Hepatocyte (in vitro differentiated cells): Measurements from ENCODE around the gene ELMOD3. TPM values are rescaled to one million over a fixed set of nuclear protein-coding genes. Genes with fewer than 3 reads are reported as not detected.
"Not testable (repeated sequence)": the region's sequence is repeated elsewhere in the genome, so short reads cannot be mapped to it uniquely, and the experiment has no call there.

Source experiments
- DNase-seq: peaks from one replicate; pipeline ENCODE4 v3.0.0-alpha.2; 2016; ENCODE audit warnings: low spot score
- H2AFZ ChIP-seq: fragments of 200-600 bp; sonication (generic); 2 replicates; pipeline ENCODE4 v1.6.0; 2016; ENCODE audit warnings: antibody characterized with exemption, mild to moderate bottlenecking
- H3K27ac ChIP-seq: fragments of 200-600 bp; sonication (generic); 2 replicates; pipeline ENCODE4 v1.5.1; 2016; ENCODE audit warnings: mild to moderate bottlenecking
- H3K27me3 ChIP-seq: fragments of 200-600 bp; sonication (generic); 2 replicates; pipeline ENCODE4 v1.6.1; 2016
- H3K36me3 ChIP-seq: fragments of 200-600 bp; sonication (generic); replicated peaks from 2 replicates; pipeline ENCODE4 v1.5.1; 2016; ENCODE audit warnings: low read depth; ENCODE audit not compliant: insufficient read depth
- H3K4me1 ChIP-seq: fragments of 200-600 bp; sonication (generic); 2 replicates; pipeline ENCODE4 v1.5.1; 2016; ENCODE audit warnings: mild to moderate bottlenecking, moderate library complexity; ENCODE audit not compliant: insufficient read depth
- H3K4me2 ChIP-seq: fragments of 200-600 bp; sonication (generic); 2 replicates; pipeline ENCODE4 v1.6.0; 2016
- H3K4me3 ChIP-seq: fragments of 200-600 bp; sonication (generic); 2 replicates; pipeline ENCODE4 v1.5.1; 2016; ENCODE audit warnings: mild to moderate bottlenecking
- H3K79me2 ChIP-seq: fragments of 200-600 bp; sonication (generic); 2 replicates; pipeline ENCODE4 v1.6.0; 2017; ENCODE audit warnings: mild to moderate bottlenecking
- H3K9me2 ChIP-seq: fragments of 200-600 bp; sonication (generic); replicated peaks from 2 replicates; pipeline ENCODE4 v1.6.0; 2017; ENCODE audit warnings: mild to moderate bottlenecking; ENCODE audit not compliant: insufficient read depth
- H3K9me3 ChIP-seq: fragments of 200-600 bp; sonication (generic); 2 replicates; pipeline ENCODE4 v1.5.1; 2016; ENCODE audit warnings: low read depth, mild to moderate bottlenecking
- H4K20me1 ChIP-seq: fragments of 200-600 bp; sonication (generic); 2 replicates; pipeline ENCODE4 v1.6.0; 2016; ENCODE audit warnings: mild to moderate bottlenecking; ENCODE audit not compliant: insufficient read depth, poor library complexity, severe bottlenecking
- CTCF ChIP-seq: fragments of 200-600 bp; sonication (generic); IDR thresholded peaks from 2 replicates; pipeline ENCODE4 v1.5.1; 2016; ENCODE audit warnings: antibody characterized with exemption, mild to moderate bottlenecking; ENCODE audit not compliant: poor library complexity
- EZH2 ChIP-seq: fragments of 200-600 bp; sonication (generic); IDR thresholded peaks from 2 replicates; pipeline ENCODE4 v1.6.1; 2016; ENCODE audit warnings: antibody characterized with exemption, mild to moderate bottlenecking, borderline replicate concordance
- EZH2phosphoT487 ChIP-seq: fragments of 200-600 bp; sonication (generic); IDR thresholded peaks from one replicate; pipeline ENCODE4 v1.6.1; 2018; ENCODE audit warnings: antibody characterized with exemption, mild to moderate bottlenecking, low read depth, moderate library complexity; ENCODE audit not compliant: unreplicated experiment, severe bottlenecking
- WGBS: methylation state at CpG from one replicate; pipeline ENCODE4 v1.1.6; 2016; ENCODE audit warnings: low lambda C conversion rate; ENCODE audit errors: missing lambda C conversion rate; 5-methylcytosine and 5-hydroxymethylcytosine counted together
- polyA plus RNA-seq: library from polyadenylated mRNA; unstranded; fragments of >200 nt; fragmentation: Nextera tagmentation; extraction: Ambion mirVana; gene quantifications from 2 replicates; pipeline ENCODE4 v1.2.1, GENCODE V29; 2016
- small RNA-seq: library from RNA; depleted of rRNA; stranded (forward); fragments of <200 nt; gene quantifications from one replicate; pipeline ENCODE3, GENCODE V24; 2014
- total RNA-seq: library from RNA; depleted of rRNA; stranded (reverse); fragments of >200 nt; gene quantifications from 2 replicates; pipeline ENCODE4 v1.2.3, GENCODE V29; 2014

The ELMOD3 gene
- total and polyA plus RNA-seq, 2 experiments from 2014 or later = 18.1 to 25.1 TPM

GRCh38 chr2:85439025-85439472, 84.5 kb downstream of the ELMOD3 start:
- Histone ChIP-seq H3K4me3 (no peak overlapping the region), H3K9me2 (no peaks in the 10 kb centered on the region), H3K36me3 (no peaks in the 10 kb centered on the region), H3K27ac (peak overlapping the region; percentile 99), H3K4me2 (peak overlapping the region; percentile 89), H3K79me2 (no peaks in the 10 kb centered on the region), H3K27me3 (no peaks in the 10 kb centered on the region), H4K20me1 (no peaks in the 10 kb centered on the region), H3K9me3 (no peaks in the 10 kb centered on the region), H2AFZ (no peak overlapping the region), H3K4me1 (peaks cover 24% of the 10 kb centered on the region)
- TF ChIP-seq EZH2phosphoT487 = no peak
- TF ChIP-seq CTCF = no peak
- no peak for TF ChIP-seq EZH2
- no peak for DNase-seq
- WGBS = 85% methylated on average over 6 of the region's 6 CpGs

- not testable (repeated sequence) for H3K27me3 ChIP-seq, H3K9me3 ChIP-seq, DNase-seq, H3K4me2 ChIP-seq, H3K27ac ChIP-seq, H3K9me2 ChIP-seq, H2AFZ ChIP-seq, H4K20me1 ChIP-seq, H3K4me3 ChIP-seq, H3K79me2 ChIP-seq, H3K36me3 ChIP-seq
- 93% methylated on average over 9 of the region's 9 CpGs for WGBS
- peaks cover 21% of the 10 kb centered on the region for H3K4me1 ChIP-seq
These were observed 85.0 kb downstream of the ELMOD3 start for GRCh38 chr2:85439569-85439968.

GRCh38 chr2:85439986-85440385, 85.4 kb downstream of the ELMOD3 start:
- TF ChIP-seq CTCF (no peak), EZH2phosphoT487 (no peak), EZH2 (no peak)
- Histone ChIP-seq H3K79me2 (no peaks in the 10 kb centered on the region), H3K27ac (no peak overlapping the region), H3K36me3 (no peaks in the 10 kb centered on the region), H3K9me2 (no peaks in the 10 kb centered on the region), H3K27me3 (no peaks in the 10 kb centered on the region), H2AFZ (no peak overlapping the region), H3K4me2 (no peak overlapping the region), H3K4me3 (no peak overlapping the region), H4K20me1 (no peaks in the 10 kb centered on the region), H3K4me1 (peaks cover 23% of the 10 kb centered on the region), H3K9me3 (no peaks in the 10 kb centered on the region)
- WGBS = 92% methylated on average over 7 of the region's 7 CpGs
- DNase-seq = no peak

GRCh38 chr2:85440729-85441128, 86.2 kb downstream of the ELMOD3 start:
- WGBS = 95% methylated on average over 5 of the region's 5 CpGs
- Histone ChIP-seq H4K20me1 (no peaks in the 10 kb centered on the region), H3K4me1 (peaks cover 28% of the 10 kb centered on the region), H2AFZ (no peak overlapping the region), H3K9me3 (no peaks in the 10 kb centered on the region), H3K4me3 (no peak overlapping the region), H3K27ac (no peak overlapping the region), H3K79me2 (no peaks in the 10 kb centered on the region), H3K9me2 (no peaks in the 10 kb centered on the region), H3K36me3 (no peaks in the 10 kb centered on the region), H3K27me3 (no peaks in the 10 kb centered on the region), H3K4me2 (no peak overlapping the region)
- no peak for DNase-seq
- no peak for TF ChIP-seq CTCF
- TF ChIP-seq EZH2phosphoT487 = no peak
- TF ChIP-seq EZH2 = no peak

Small RNA genes lying within 50 kb of the gene (small RNA-seq; reads per million reads assigned to genes)
- not detected for gene AC062037.1
- not detected for gene AC062037.2
- not detected for gene RF00019
- not detected for gene RN7SL113P

Other genes starting within 250 kb of the ELMOD3 start
- gene TCF7L1, start 221.4 kb upstream of the ELMOD3 start, total RNA-seq = 3.7 and 4.5 TPM in 2 replicates
- 20.6 and 26.2 TPM in 2 replicates for gene TCF7L1, start 221.4 kb upstream of the ELMOD3 start, polyA plus RNA-seq
- 66.5 and 72.0 TPM in 2 replicates for gene TGOLN2, start 26.8 kb upstream of the ELMOD3 start, total RNA-seq
- 51.1 and 52.4 TPM in 2 replicates for gene TGOLN2, start 26.8 kb upstream of the ELMOD3 start, polyA plus RNA-seq
- 55.3 and 58.5 TPM in 2 replicates for gene RETSAT, start 241 bp upstream of the ELMOD3 start, total RNA-seq
- gene RETSAT, start 241 bp upstream of the ELMOD3 start, polyA plus RNA-seq = 22.2 and 24.7 TPM in 2 replicates
- 108 and 123 TPM in 2 replicates for gene CAPG, start 55.6 kb downstream of the ELMOD3 start, total RNA-seq
- 172 and 188 TPM in 2 replicates for gene CAPG, start 55.6 kb downstream of the ELMOD3 start, polyA plus RNA-seq
- 0.27 and 0.36 TPM in 2 replicates for gene SH2D6, start 63.9 kb downstream of the ELMOD3 start, total RNA-seq
- 2.3 and 2.8 TPM in 2 replicates for gene SH2D6, start 63.9 kb downstream of the ELMOD3 start, polyA plus RNA-seq
- 202 and 252 TPM in 2 replicates for gene MAT2A, start 184.4 kb downstream of the ELMOD3 start, total RNA-seq
- gene MAT2A, start 184.4 kb downstream of the ELMOD3 start, polyA plus RNA-seq = 379 and 465 TPM in 2 replicates
- gene GGCX, start 206.7 kb downstream of the ELMOD3 start, total RNA-seq = 64.5 and 82.5 TPM in 2 replicates
- 66.1 and 73.5 TPM in 2 replicates for gene GGCX, start 206.7 kb downstream of the ELMOD3 start, polyA plus RNA-seq
- gene VAMP8, start 222.8 kb downstream of the ELMOD3 start, total RNA-seq = 50.7 and 70.4 TPM in 2 replicates
- gene VAMP8, start 222.8 kb downstream of the ELMOD3 start, polyA plus RNA-seq = 213 and 240 TPM in 2 replicates
- gene VAMP5, start 229.7 kb downstream of the ELMOD3 start, total RNA-seq = 2.1 and 2.7 TPM in 2 replicates
- 36.1 TPM in 2 replicates for gene VAMP5, start 229.7 kb downstream of the ELMOD3 start, polyA plus RNA-seq
- gene RNF181, start 241.0 kb downstream of the ELMOD3 start, total RNA-seq = 139 and 159 TPM in 2 replicates
- gene RNF181, start 241.0 kb downstream of the ELMOD3 start, polyA plus RNA-seq = 250 and 256 TPM in 2 replicates
- gene TMEM150A, start 247.9 kb downstream of the ELMOD3 start, total RNA-seq = 20.1 and 25.7 TPM in 2 replicates
- 64.6 and 67.9 TPM in 2 replicates for gene TMEM150A, start 247.9 kb downstream of the ELMOD3 start, polyA plus RNA-seq